Ecto neural progenitor cell (in vitro differentiated cells): ENCODE data around the gene MLN.

Source experiments
- DNase-seq: peaks from one replicate; pipeline ENCODE4 v3.0.0-alpha.2; 2018; ENCODE audit warnings: low spot score

MLN gene, protein sequence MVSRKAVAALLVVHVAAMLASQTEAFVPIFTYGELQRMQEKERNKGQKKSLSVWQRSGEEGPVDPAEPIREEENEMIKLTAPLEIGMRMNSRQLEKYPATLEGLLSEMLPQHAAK

DNA sequence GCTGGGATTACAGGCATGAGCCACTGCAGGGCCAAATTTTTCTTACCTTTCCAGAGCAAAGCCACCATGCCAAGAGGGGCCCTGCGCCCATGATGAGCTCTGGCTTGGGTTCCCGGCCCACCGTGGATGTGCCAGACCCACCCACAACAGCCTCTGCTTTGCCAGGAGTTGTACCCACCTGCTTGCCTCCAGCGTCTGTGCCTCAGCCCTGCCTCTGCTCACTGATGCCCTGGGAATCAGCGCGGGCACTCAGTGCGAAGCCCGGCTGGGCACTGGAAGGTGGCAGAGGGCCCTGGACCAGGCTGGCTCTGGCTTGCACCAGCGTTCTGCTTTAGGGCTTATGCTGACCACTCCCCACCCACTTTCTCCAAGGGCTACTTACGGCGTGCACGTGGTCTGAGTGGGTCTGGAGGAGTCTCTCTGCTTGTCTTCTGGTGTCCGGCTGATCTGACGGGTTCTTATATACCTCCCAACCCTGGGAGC, at the start of gene MLN:
TSS of gene MLN (minus strand) at position 433 of the 483 bp plus-strand sequence. CDS start 2,840 bp downstream, outside the sequence.
- no peak for DNase-seq

DNA sequence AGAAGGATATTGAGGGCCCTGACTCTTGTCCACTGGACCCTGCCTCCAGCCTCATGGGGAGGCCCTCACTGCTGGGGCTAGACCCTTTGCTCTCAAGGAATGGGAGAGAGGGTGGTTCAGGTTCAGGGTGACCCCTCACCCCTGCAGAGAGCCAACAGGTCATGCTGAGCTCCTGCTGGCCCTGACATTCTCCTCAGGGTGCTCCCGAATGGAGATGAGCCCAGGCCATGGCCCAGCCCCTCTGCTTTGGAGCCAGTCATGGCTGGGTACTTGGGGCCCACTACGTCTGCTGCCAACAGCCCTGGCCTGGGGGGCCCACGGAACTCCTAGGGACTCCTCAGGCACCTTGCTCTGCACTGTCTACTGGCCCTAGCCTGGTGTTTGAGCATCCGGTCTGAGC, 49.2 kb upstream of the MLN start:
- no peak for DNase-seq

DNA sequence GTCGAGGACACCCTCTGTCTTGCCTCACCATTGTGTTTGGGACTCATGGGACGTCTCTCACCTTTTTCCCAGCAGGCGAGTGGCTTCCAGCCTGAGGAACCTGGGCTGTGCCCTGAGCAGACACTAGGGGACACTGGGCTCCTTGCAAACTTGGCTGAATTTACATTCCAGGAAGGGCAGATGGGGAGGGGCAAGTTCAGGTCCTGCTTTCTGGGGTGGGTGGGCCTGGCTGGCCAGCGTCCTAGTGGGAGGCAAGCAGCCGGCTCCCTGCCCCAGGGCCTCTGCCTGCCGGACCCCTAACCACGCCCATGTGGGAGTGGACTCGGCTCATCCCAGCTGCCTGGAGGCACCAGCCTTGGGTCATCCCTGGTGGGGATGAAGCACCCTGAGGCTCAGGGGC, 48.2 kb upstream of the MLN start:
- peak; percentile 72 for DNase-seq

DNA sequence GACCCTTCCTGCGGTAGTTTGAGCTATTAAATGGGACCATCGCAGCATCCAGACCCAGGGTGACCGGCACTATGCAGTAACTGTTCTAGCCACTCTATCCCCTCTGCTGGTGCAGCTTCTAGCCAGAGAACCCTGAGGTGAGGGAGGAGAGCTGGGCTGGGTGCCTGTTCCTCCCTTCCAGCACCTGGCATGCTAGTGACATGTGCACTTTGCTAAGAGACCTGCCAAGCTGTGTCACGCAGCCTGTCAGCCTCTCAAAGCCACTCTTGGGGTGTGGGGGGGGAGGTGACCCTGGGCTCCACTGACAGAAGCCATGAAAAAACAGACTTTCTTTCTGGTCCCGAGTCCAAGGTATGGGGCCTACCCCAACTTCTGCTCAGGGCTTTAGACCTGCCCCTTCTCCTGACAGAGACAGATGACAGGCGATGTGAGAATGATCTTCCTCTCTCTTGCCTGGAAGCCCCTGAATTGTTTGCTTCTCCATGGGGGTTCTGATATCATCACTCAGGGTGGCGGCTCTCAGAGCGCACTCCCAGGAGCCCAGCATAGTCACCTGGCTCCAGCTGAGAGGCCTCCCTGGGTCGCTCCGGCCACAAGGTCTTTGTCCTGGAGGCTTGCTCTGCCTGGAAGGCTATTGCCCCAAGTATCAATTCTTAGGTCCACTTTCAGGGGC, 47.2 kb upstream of the MLN start:
- no peak for DNase-seq

DNA sequence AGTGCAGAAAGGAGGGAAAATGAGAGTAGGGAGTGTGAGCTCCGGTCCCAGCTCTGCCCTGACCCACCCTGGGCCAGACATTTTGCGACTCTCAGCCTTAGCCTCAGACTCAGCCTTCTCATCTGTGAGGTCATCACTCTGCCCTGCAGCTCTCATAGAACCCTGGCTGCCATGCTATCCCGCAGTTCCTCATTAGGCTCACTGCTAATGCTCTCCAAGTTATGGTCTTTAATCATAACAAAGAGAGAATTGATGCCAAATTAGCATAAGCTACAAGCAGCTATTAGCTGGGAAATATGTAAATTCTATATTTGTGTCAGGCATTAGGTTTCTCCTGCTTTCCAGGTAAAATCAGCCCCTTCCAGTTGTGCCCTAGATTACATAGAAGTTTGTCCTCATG, 46.5 kb upstream of the MLN start:
- DNase-seq: no peak

DNA sequence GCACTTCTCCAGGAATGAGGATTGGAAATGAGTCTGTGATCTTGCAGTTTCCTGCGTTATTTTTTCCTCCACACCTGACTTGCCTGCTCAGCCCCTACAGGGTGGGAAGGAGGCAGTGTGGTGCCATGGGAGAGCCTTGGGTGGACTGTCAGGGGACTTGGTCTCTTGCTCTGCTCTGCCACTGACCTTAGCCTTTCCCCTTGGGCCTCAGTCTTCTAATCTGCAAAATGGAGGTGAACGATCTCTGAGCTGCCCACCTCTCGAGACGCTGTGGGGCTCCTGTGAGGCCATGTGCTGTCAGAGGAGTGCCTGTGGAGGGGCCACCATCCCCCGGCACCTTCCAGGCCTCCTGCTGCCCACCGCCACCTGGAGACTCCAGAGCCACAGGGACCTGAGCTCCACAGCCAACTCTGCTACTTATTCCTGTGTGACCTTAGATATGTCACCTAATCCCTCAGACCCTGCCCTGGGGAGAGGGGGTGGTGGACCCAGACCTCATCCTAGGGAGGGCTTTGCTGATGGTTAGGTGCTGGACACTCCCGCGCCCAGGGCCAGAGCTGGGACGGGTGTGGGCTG, 45.8 kb upstream of the MLN start:
- no peak for DNase-seq

DNA sequence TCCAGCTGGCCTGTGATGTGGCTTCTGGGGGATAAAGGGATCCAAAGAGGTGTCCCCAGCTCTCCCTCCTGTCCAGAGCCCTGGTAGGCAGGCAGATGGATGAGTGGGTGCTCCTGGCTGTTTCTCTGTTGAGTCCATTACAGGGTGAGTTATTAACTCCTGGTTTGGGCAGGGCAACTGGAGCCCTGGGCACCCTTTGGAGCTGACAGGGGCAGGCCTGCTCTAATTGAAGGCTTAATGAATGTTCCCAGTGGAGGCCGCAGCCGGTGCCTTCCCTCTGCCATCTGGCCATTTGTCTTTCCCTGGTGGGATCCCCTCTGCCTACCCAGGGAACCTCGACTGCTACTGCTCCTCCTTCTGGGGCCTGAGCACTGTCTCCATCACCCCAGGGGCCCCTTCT, 44.7 kb upstream of the MLN start:
- DNase-seq: no peak

DNA sequence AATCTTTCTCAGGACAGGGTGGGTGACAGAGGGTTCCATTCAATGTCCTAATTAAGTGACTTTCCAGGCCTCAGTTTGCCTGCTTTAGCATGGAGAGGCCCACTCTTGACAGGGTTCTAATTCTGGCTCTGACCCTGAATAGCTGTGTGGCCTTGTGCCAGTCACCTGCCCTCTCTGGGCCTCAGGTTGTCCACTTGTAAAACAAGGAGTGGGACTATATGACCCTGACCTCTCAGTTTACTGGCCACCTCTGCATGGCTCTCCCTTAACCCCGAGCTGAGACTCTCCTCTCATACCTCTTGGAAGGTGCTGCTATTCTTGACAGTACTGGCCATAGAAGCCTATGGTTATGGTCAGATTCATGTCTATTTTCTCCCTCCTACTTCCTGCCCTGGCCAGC, 44.1 kb upstream of the MLN start:
- DNase-seq: no peak

DNA sequence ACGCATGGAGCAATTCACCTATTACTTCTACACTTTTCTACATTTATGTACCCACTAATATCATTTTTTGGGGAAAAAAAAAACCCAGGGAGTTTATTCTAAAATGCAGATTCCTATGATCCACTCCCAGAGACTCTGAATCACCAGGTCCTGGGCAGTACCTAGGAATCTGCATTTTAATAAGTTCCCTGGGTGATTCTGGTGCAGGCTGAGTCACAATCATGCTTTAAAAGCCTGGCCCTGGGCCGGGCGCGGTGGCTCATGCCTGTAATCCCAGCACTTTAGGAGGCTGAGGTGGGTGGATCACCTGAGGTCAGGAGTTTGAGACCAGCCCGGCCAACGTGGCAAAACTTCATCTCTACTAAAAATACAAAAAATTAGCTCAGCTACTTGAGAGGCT, 43.3 kb upstream of the MLN start:
- no peak for DNase-seq

DNA sequence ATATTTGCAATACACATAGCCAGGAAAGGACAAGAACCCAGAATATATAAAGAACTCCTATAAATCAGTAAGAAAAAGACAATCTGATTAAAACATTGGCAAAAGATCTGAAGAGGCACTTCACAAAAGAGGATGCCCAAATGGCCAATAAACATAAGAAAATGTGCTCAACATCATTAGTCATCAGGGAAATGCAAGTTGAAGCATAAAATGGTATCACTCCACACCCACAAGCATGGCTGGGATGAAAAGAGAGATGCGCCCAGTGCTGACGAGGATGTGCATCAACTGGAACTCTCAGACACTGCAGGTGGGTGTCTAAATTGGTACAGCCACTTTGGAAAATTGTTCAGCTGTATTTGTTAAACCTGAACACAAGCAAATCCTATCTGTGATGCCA, 42.4 kb upstream of the MLN start:
- DNase-seq: no peak

DNA sequence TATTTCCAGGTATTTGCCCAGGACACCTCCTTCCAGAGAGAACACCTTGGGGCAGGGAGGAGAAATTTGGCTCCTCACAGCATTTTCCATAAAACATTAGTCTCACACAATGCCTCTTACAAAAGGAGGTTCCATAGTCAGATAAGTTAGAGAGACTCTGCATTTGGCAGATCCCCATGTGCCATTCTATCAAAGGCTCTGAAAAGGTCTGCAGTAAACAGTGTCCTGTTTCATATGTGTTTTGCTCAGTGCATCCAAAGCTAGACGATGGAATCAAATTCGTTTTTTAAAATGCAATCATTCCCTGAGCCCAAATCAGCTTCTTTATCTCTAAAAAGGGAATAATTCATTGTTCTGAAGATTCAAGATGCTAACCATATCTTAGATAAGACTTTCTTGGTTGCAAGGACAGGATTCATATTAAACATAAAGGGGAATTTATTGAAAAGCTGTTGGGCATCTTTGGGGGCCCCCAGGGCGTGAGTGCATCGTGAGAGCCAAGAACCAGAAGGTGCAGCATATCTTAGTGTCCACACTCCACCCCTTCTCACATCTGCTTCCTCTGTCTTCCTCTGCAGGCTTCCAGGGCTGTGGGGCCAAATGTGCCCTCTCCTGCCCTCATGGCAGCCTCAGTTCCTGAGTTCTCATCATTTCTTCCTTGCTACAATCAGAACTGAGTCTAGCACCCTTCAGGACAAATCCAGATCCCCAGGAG, 41.4 kb upstream of the MLN start:
- DNase-seq: no peak

DNA sequence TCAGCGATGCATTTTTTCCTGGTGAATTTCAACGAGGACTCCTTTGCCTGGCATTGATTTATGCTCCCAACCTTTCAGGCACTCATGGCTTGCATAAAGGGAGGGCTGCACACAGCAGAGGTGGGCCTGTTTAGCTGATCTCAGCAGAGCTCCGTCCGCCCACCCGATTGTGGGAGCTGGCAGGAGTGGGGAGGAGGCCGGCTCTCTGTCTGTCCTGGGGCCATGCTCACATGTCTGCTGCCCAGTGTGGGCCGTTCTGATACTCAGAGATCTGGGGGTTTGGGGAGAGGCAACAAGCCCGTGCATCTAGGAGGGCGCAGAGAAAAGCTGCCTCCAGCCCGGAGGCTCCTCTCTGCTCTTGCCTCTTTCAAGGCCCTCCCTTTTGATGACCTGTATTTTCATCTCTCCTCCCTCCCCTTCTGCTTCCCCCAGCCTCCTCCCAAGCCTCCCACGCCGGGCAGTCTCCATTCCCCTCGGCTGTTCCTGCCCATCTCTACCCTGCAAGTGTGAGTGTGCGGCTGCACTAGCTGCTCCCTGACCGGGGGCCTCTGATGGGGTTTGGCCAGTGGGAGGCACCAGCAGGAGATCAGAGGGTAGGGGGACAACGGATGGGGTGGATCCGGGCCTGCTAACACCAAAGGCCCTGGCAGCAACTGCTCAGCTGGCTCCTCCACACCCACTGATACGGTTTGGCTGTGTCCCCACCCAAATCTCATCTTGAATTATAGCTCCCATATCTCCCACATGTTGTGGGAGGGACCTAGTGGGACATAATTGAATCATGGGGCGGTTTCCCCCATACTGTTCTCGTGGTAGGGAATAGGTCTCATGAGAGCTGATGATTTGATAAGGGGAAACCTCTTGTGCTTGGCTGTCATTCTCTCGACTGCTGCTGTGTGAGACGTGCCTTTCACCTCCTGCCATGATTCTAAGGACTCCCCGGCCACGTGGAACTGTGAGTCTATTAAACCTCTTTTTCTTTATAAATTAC, 39.6 kb upstream of the MLN start:
- no peak for DNase-seq

DNA sequence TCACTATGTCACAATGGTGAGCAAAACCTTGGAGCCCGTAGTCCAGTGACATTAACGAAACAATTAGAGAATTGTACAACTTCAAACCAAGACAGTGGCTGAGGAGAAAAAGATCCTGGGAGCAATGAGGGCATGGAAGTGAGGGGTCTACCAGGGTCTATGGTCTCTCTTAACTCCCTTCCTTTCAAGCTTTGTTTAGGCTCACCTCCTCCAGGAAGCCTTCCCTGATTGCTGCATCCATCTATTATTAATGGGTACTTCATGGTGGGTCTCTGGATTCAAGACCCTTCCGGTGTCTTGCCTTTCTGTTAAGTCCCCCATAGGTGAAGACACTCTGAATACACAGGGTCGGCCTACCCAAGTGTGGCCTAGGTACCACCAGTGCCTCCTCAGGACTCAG, 38.1 kb upstream of the MLN start:
- no peak for DNase-seq

DNA sequence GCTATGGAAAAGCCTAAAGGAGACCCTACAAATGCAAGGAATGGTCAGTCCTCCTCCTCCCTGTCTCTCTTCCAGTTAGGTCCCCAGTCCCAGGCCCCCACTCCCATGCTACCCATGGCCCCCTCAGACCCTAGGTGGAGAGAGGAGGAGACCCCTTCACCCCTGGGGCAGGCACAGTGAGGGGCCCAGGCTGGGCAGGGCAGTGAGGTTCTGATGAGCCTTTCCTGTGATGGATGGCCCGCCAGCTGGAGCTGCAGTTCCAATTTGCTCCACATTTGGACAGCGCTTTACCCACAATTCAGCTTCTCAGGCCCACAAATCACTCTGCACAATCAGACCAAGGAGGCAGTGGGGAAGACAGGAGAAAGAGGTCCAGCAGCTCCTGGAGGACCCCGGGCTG, 37.3 kb upstream of the MLN start:
- DNase-seq: no peak

DNA sequence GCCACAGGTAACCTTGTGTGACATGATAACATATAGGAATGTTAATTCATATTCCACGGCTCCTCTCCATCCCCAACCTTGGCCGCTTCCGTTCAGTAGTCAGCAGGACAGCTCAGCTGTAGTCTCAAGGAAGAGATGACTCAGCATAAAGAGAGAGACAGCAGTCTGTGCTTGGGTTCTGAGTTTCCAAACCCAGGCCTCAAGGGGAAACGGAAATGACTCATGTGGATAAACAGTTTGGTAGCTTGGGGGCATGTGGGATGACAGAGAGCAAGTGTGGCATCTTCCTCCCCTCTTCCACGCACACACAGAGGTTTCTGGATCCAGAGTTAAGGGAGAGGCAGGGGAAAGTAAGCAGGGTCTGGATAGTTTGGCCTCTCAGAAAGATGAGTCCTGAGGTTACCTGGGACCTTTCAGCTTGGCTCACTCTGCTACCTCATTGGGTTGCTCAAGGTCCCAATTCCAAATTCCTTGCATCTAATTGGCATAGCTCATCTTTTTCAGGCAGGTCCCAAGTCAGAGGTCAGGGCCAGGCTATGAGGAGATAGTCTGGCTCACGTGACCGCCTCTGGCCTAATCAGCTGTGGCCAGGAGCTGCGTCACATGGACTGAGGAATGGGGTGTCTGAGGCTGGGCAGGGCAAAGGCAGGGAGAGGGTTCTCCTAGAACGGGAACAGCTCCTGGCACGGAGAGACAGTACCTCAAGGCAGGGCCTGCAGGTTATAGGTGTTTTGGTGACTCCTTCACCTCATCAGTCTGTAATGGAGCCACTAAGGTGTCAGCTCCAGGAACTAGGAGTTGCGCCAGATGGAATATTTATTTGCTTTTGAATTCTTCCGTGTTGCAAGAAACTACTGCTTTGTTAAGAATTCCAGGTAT, 36.5 kb upstream of the MLN start:
- DNase-seq: no peak

DNA sequence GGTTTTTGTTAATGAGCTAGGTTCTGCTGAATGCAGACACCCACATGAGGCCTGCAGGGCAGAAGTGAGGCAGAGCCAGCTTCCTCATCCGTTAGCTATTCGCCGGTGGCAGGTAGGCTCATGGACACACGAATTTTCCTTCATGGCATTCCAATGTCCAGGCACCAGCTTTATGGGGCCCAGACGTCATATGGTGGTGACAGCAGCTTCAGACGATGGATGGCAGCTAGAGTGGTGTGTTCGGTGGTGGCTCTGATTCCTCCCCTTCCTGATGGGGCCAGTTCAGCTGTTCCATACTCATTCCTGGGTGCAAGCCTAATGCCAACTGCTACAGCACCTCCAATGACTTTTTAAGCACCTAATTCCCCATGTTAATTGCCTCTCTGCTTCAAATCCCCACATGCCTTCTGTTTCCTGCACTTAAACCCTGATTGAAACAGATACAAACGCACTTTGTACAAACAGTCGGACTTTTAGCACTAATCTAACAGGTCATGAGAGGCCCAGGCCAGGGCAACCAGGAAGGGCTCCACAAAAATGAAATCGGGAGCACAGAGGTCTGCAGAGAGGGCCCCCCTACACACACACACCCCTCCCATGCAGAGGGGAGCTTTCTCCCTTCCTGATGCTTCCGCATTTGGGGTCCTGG, 35.7 kb upstream of the MLN start:
- DNase-seq: no peak

DNA sequence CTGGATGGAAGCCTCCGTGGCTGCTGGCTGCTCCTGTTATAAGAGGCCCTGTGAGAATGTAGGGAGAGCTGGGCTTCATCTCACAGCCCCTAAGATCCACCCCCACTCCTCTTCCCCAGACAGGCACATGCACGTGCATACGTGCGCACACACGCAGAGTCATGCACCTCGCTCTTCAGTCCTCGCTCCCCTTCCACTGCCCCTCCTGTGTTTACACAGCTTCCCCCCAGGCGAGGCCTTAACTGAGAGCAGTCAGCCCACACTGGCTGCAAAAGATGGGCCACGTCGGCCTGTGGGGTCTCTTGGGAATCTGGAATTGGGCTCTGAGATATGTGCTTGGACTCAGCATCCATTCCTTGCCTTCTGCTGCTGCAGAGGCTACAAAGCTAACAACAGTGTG, 35.2 kb upstream of the MLN start:
- no peak for DNase-seq

DNA sequence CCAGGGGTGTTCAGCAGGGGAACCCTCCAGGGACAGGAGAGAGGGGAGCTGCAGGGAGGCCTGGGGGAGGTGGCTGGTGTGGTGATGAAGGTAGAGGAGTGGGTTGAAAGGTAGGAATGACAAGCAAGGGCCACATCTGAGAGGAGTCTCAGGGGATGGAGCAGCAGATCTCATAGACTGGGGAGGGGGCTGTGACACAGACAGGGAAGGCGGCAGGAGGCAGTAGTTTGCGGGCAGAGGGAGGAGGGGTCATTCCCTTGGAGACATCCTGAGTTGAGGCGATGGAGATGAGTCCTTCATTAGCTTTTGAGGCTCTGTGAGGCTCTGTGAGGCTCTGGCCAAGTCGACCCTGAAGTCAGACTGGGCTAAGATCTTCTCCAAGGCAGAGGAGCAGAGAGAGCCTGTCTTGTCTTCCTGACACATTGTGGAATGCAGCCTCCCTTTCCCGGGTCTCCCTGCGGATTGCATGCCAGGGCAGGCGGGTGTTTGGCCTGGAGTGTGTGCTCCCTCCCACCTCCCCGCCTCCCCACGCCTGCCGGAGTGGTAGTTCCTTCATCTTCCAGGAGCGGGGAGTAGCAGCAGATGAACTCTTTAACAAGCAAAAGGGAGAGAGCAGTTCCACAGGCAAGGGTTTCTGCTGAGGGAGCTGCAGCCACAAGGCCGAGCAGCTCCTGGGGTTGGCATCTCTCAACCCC, 34.3 kb upstream of the MLN start:
- DNase-seq: no peak

DNA sequence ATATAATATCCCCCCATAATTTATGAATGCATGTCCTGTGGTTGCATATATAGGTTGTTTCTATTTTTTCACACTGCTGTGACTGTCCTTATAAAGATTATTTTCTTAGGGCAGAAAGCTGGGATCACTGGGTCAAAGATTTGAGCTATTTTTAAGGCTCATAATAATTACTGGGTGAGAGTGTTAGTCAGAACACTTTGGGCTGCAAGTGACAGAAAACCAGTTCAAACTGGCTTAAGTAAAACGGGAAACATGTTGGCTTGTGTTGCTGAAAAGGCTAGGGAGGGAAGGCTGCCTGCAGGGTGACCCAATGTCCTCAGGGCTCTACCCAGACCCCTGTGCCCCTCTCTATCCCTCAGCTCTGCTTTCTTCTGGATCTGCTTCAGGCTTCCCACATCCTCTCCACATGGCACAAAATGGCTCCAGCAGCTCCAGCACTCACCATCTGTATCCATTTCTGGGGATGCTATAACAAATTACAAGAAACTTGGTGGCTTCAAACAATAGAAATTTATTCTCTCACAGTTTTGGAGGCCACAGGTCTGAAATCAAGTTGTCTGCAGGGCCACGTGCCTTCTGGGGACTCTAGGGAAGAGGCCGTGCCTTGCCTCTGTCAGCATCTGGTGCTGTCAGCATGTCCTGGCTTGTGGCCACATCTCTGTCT, 33.1 kb upstream of the MLN start:
- no peak for DNase-seq
